ENCODE results near the gene FBXW5. TPM values are rescaled to one million over a fixed set of nuclear protein-coding genes. Genes with fewer than 3 reads are reported as not detected.

FBXW5 gene, protein sequence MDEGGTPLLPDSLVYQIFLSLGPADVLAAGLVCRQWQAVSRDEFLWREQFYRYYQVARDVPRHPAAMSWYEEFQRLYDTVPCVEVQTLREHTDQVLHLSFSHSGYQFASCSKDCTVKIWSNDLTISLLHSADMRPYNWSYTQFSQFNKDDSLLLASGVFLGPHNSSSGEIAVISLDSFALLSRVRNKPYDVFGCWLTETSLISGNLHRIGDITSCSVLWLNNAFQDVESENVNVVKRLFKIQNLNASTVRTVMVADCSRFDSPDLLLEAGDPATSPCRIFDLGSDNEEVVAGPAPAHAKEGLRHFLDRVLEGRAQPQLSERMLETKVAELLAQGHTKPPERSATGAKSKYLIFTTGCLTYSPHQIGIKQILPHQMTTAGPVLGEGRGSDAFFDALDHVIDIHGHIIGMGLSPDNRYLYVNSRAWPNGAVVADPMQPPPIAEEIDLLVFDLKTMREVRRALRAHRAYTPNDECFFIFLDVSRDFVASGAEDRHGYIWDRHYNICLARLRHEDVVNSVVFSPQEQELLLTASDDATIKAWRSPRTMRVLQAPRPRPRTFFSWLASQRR
- polyA plus RNA-seq (2012; ENCODE audit: insufficient read depth, insufficient read length), result 74.0 TPM

DNA sequence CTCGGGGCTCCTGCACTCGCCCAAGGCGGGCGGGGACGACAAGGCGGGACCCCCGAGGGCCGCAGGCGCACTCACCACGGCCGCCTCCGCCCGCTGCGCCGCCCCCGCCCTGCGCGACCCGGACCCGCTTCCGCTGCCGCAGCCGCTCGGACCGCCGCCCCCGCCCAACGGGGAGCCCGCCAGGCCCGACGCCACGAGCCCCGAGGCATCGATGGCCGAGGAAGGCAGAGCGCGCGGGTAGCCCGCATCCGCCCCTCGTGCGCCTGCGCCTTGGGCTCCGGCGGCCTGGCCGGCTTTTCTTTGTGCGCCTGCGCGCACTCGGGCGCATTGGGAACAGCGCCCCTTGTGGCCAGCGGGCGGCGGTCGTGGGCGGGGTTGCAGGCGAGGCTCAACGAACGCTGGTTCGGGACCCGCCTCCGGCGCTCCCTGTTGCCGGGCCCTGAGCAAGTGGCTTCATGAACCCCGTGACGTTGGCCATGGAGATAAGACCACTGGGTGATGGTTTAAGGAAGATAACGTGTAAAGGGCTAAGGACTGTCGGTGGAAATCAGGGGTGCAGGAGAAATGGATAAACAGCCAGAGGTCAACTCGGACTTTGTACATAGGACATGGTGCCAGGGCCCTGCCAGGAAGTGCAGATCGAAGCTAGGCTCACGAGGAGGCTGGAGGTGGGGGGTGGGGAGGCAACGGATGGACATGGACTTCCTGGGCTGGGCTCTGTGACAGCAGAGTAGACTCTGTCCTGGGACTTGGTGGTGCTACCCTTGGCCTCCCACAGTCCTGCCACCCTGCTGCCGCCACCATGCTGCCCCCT lies at the start of gene FBXW5, which contains the start of gene C8G:
TSS of gene FBXW5 (minus strand) at position 220 of the 814 bp plus-strand sequence. CDS start 655 bp downstream, outside the sequence.
TSS of gene C8G (plus strand) at position 725 of the 814 bp plus-strand sequence. CDS start at position 803, 78 bp downstream.
- peak; percentile 82 for DNase-seq (ENCODE audit: low read depth, low spot score)
- peak within 1 kb of the TSS; percentile 78 for H3K4me3 ChIP-seq (ENCODE audit: low read length)

DNA sequence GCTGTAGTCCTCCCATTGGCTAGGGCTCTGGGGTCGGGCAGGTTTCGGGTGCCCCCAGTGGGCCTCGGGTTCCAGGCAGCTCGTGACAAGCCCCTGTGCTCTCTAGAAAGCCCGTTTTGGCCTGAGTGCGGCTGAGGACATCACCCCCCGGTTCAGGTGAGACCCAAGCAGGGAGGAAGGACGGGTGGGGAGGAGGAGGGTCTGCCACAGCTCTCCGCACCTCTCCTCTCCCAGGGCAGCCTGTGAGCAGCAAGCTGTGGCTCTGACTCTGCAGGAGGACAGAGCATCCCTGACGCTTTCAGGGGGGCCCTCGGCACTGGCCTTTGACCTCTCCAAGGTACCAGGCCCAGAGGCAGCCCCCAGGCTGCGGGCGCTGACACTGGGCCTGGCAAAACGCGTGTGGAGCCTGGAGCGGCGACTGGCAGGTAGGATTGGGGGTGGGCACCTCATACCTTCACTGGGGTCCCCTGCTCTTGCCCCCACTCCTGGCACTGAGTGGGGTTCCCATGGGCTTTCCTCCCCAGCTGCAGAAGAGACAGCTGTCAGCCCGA lies 48.4 kb upstream of the FBXW5 start:
- H3K4me3 ChIP-seq (ENCODE audit: low read length), result peak overlapping the region; percentile 87

DNA sequence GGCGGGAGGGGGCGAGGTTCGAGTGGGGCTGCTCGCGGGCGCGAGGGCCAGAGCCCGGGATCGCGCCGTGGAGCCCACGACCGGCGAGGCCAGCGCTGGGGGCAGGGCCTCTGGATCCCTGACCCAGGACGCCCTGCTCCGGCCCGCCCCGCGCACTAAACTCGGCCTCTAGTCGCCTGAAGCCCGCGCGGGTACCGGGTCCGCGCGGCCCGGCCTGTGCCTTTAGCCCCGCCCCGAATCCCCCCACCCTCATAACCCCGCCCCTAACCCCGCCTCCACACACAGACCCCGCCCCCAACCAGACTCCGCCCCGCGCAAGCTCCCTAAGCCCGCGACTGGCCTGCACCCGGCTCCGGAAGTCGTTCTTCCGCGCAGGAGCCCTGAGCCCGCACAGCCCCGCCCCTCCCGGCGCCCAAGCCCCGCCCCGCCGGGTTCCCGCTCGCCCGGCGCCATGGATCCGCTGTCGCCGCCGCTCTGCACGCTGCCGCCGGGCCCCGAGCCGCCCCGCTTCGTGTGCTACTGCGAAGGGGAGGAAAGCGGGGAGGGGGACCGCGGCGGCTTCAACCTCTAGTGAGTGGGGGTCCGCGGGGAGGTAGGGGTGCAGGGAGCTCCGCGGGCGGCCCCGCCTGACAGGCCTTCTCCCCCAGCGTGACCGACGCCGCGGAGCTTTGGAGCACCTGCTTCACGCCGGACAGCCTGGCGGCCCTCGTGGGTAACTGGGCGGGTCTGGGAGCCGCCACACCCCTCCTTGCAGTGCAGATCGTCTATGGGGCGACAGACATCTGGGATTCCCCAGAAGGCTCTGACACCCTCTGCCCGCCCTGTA lies 47.7 kb upstream of the FBXW5 start, which contains the start of gene PAXX:
TSS of gene PAXX (plus strand) at position 430 of the 826 bp plus-strand sequence. CDS start at position 452, 22 bp downstream.
- peak; percentile 79 for DNase-seq (ENCODE audit: low read depth, low spot score)

More for the DNA sequence above, 48.4 kb upstream of the FBXW5 start:
- DNase-seq (ENCODE audit: low read depth, low spot score), result no peak

DNA sequence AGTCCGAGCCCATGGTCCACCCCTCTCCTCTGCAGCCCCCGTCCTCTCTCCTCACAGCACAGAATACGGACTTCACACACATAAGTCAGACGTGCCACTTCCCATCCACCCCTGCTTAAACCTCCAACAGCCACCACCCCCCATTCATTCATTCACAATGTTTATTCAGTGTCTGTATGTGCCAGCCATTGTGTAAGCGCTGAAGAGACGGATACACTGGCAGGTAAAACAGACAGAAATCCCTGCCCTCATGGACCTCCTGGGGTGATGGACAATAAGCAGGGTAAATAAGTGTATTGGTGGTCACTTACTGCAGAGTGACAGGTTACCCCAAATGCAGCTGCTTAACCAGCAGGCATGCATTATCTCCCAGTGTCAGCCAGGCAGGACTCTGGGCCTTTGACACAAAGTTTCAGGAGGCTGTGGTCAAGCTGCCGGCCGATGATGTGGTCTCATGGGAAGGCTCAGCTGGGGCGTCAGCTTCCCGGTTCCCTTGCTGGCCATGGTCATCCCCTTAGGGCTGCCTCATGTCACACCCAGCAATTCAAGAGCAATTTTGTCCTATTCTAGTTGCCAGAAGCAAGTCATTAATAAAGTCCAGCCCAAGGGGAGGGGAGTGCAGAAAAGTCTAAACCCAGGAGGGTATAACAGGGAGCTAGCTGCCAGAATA lies 45.8 kb upstream of the FBXW5 start:
- DNase-seq (ENCODE audit: low read depth, low spot score), result no peak
- H3K4me3 ChIP-seq (ENCODE audit: low read length), result no peak overlapping the region

More for the DNA sequence above, 47.7 kb upstream of the FBXW5 start, which contains the start of gene PAXX:
- peak within 1 kb of the TSS; percentile 87 for H3K4me3 ChIP-seq (ENCODE audit: low read length)

DNA sequence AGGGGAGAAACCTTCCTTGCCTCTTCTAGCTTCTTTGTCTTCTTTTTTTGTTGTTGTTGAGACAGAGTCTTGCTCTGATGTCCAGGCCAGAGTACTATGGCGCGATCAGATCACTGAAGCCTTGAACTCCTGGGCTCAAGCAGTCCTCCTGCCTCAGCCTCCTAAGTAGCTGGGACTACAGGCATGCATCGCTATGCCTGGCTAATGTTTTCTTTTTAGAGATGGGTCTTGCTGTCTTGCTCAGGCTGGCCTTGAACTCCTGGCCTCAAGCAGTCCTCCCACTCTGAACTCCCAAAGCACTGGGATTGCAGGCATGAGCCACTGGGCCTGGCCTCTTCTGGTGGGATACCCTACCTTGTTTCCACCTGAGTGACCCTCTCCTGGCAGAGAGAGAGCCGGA lies 44.3 kb upstream of the FBXW5 start:
- no peak for DNase-seq (ENCODE audit: low read depth, low spot score)
- H3K4me3 ChIP-seq (ENCODE audit: low read length), result no peak overlapping the region

DNA sequence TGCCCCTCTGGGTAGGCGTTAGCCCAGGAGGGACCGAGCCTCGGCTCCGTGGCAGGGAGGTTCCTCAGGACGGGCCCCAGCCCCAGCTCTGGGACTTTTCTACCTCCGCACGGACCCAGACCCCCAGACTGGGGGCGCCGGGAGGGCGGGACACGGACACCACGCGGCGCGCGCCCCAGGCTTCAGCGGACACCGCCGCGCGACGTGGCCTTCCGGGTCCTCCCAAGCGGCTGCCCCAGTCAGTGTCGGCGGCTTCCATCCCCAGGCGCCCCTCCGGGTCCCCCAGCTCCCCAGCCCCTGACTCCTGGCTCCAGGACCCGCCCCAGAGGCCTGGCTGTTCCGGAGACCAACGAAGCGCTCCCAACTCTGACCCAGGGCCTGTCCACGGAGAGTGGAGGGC lies 41.3 kb upstream of the FBXW5 start:
- DNase-seq (ENCODE audit: low read depth, low spot score), result no peak
- H3K4me3 ChIP-seq (ENCODE audit: low read length), result no peak overlapping the region

DNA sequence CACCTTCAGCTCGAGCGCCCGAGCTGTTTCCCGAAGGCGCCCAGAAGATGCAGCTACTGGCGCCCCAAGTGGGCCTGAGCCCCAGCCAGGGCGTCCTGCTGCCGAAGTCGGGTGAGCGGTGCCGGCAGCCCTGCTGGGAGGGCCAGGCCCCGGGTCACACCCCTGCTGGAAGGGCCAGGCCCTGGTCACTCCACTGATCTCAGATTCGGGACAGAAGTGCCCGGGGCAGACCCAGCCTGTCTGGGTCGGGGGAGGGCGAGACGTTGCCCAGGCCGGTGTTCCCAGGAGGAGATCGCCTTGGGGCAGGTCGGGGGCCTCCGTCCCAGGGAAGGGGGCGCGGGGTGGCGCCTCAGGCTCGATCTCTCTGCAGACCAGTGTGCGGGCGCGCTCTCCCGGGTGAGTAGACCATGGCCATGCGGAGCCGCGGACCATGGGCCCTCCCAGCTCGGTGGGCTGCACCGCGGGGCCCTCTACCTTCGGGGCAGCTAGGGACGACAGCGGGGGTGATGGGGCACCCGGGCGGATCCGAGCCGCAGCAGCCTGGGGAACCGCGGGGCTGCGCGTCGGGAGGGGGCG lies 40.6 kb upstream of the FBXW5 start:
- no peak overlapping the region for H3K4me3 ChIP-seq (ENCODE audit: low read length)
- DNase-seq (ENCODE audit: low read depth, low spot score), result no peak

DNA sequence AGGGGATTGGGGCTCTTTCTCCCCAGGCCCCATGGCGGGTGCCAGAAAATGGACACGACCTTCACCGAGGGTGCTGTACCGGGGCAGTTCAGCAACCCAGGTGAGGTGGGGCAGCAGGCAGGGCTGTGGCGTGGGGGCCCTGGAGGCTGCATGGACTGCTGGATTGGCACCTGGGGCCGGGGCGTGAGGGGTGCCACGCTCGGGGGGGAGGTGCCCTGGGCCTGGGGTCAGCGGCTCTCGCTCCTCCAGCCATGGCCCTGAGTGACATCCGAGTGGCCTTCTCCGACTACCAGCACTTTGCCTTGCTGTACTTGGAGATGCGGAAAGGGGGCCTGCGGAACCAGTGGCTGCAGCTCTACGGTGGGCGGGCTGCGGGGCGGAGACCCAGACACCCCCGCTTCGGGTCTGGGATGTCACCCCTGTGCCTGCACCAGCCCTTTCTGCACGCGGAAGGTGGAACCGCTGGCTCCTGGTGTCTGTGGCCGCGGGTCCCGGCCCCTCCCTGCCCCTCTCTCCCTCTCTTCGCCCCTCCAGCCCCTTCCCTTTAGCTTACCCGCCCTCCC lies 40.0 kb upstream of the FBXW5 start:
- H3K4me3 ChIP-seq (ENCODE audit: low read length), result no peak overlapping the region
- DNase-seq (ENCODE audit: low read depth, low spot score), result no peak

DNA sequence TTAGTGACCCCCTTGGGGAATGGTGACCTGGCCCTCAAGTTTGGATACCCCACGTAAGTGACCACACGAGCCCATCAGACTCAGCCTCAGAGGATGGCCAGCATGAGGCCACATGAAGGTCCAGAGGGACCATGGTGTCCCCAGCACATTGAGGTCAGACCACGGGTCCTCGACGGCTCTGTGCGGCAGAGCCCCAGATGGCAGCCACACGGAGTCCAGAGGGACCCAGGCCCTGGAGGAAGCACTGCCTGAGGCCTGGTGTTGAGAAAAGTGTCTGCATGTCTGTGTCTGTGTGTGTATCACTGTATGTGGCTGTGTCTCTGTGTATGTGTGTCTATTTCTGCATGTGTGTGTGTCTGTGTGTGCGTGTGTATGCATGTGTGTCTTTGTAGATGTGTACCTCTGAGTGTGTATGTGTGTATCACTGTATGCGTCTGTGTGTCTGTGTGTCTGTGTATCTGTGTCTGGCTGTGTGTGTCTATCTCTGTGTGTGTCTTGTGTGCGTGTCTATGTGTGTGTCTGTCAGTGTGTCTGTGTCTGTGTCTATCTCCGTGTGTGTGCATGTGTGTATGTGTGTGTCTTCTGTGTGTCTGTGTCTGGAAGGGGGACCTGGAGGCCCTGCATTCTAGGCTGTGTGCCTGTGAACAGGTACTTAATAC lies 39.2 kb upstream of the FBXW5 start:
- no peak overlapping the region for H3K4me3 ChIP-seq (ENCODE audit: low read length)
- no peak for DNase-seq (ENCODE audit: low read depth, low spot score)

DNA sequence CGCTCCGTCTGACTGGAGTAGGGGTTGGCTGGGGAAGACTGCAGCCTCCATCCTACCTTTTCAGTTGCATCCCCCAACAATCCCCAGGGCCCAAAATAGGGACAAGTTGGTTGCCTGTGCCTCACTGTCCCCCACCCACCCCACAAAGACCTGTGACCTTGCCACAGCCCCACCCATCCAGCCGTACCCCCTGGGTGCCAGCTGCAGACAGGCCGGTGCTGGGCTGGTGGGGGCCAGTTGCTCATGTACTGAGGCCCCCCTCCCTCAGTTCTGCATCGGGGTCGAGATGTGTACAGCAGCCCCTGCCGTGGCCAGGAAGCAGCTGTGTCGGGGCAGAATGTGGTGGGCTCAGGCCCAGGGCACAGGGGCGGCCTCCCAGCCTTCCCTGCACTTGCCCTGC lies 38.6 kb upstream of the FBXW5 start:
- DNase-seq (ENCODE audit: low read depth, low spot score), result no peak
- no peak overlapping the region for H3K4me3 ChIP-seq (ENCODE audit: low read length)

DNA sequence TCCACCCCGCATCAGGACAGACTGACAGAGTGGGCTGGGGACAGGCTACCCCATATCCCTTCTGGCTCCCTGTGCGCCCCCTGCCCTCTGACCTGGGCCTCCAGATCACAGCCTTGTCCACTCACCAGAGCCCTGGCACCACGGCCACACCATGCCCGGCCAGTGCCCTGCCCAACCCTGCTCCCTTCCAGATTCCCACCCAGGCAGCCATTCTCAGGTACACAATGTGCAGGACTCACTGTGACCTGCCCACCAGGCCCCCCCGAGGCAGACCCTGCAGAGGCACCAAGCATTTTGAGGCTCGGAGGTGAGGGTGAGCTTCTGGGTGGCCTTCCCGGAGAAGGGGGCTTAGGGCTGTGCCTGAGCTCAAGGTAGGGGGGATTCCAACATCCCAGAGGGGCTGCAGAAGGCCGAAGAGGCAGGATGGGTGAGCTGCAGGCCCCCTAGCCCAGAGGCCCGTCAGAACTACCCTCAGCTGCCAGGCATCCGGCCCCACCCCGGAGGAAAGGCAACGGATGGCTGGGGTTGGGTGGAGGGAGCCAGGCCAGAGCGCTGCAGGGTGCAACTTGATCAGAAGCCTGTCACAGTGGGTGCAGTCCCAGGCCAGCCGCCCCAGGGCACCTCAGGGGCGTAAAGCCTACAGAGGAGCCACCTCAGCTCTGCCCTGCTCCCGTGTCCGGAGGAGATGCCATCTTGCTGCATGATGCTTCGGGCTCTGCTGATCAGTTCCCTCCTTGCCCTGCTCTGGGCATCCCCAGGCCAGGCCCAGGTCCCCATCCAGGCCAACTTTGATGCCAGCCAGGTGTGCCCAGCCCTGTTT lies 37.9 kb upstream of the FBXW5 start, which contains the start of gene LCNL1:
TSS of gene LCNL1 (plus strand) at position 762 of the 820 bp plus-strand sequence. CDS start 594 bp downstream, outside the sequence.
- no peak within 1 kb of the TSS for H3K4me3 ChIP-seq (ENCODE audit: low read length)
- no peak for DNase-seq (ENCODE audit: low read depth, low spot score)

DNA sequence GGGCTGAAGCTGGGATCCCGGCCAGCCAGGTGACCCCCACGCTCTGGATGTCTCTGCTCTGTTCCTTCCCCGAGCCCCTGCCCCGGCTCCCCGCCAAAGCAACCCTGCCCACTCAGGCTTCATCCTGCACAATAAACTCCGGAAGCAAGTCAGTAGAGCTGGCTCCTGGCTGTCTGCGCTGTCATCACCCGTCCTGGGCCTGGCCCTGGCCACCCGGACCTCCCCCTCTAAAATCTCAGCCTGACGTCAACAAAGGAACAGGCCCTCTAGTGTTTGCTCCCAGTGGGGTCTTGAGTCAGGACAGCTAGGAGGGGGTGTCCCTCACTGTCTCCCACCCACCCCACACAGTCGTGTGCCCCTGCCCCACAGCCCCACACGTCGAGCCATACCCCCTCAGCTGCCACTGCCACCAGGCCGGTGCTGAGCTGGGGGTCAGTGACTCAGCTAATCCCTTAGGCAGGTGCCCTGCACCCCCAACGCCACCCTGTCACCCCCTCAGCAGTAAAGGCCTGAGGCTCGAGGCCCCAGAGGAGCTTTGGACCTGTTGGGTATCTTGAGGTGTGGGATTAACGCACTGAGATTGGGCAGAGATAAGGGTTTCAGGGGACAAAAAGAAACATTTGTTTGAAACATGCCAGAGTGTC lies 37.2 kb upstream of the FBXW5 start:
- H3K4me3 ChIP-seq (ENCODE audit: low read length), result no peak overlapping the region
- no peak for DNase-seq (ENCODE audit: low read depth, low spot score)

DNA sequence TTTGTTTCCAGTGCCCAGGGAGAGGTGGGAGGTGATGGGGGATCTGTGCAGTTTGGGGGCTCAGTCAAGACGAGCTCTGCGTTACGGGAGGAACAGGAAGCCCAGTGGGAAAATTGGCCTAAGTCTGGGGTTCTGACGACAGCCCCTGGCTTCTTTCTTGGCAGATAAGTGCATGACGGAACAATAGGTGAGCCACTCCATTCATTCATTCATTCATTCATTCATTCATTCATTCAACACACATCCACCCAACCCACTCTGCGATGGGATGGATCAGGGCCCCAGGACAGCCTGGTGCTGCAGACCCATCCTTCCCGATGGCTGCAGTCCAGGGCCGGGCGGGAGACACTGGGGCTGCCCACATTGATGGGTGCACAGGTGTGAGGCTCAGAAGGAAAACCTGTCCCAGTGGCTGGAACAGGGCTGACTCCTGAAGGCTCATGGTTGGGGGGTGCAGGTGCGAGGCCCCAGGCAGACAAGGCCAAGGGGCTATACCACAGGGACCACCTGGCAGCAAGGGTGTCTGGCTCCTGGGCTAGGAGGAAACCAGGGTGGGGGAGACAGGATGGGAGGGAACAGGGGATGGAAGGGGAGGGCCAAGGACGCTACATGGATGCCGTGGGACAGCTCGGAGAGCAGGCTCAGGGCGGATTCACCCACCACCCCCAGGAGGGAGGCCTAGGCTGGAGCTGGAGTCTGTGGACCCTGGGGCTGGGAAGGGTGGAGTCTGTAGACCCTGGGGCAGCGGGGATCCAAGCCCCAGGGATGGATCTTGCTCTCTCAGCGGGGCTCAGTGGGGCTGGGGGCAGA lies 36.3 kb upstream of the FBXW5 start:
- DNase-seq (ENCODE audit: low read depth, low spot score), result no peak
- no peak overlapping the region for H3K4me3 ChIP-seq (ENCODE audit: low read length)

DNA sequence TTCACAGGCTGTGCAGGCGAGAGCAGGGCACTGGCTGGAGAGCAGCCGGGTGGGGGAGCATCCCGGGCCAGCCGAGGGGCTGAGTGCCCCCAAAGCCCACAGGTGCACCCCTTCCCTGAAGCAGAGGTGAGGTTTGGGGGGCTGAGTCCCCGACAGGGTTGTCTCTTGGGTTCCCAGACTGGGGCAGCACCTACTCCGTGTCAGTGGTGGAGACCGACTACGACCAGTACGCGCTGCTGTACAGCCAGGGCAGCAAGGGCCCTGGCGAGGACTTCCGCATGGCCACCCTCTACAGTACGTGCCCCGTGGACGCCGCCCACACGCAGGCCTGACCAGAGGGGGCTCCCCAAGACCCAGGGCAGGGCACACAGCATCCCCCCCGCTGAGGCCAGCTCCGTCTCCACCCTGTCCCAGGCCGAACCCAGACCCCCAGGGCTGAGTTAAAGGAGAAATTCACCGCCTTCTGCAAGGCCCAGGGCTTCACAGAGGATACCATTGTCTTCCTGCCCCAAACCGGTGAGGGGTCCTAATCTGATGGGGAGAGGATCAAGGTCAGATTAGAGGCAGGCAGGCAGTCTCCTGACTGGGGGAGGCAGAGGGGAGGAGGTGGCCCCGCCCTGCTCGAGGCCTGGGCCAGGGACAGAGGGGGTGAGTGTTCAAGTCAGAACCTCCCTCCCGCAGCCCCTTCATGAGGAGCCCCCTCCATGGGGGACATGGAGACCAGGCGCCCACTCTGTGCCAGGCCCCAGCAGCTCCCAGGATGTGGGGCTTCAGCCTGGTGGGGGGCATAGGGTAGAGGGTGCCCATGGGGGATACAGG lies 35.4 kb upstream of the FBXW5 start:
- H3K4me3 ChIP-seq (ENCODE audit: low read length), result no peak overlapping the region

More for the DNA sequence above, 35.4 kb upstream of the FBXW5 start:
- DNase-seq (ENCODE audit: low read depth, low spot score), result no peak
